OCI-LY7 (cell line): ENCODE results near the gene SCYGR3. TPM values are rescaled to one million over a fixed set of nuclear protein-coding genes. Genes with fewer than 3 reads are reported as not detected.

ENCODE experiments used
- BruUV-seq: library from RNA; stranded (reverse); fragments of 400-500 nt; replicated peaks from 2 replicates; lab custom pipeline; 2021; lab: Mats Ljungman, UMichigan
- CTCF ChIA-PET: fragments of 300-600 bp; sonication (Branson Sonifier 250); formaldehyde crosslinking; loops from one replicate; lab custom pipeline; 2022; ENCODE audit warnings: antibody characterized with exemption; ENCODE audit not compliant: unreplicated experiment; lab: Charles Lee
- POLR2A ChIA-PET: fragments of 300-600 bp; sonication (Branson Sonifier 250); formaldehyde crosslinking; loops from one replicate; lab custom pipeline; 2022; ENCODE audit warnings: antibody characterized with exemption; lab: Charles Lee
- DNase-seq: peaks from one replicate; pipeline ENCODE4 v3.0.0-alpha.2; 2015; ENCODE audit warnings: low spot score
- H2AFZ ChIP-seq: fragments of 200-600 bp; sonication (generic), shearing (Covaris generic); 2 replicates; pipeline ENCODE4 v1.6.1; 2014; ENCODE audit warnings: mild to moderate bottlenecking, antibody characterized with exemption, low read length, moderate library complexity
- H3K27ac ChIP-seq: fragments of 200-600 bp; sonication (generic); 2 replicates; pipeline ENCODE4 v1.5.1; 2014; ENCODE audit warnings: mixed run types, low read depth, mild to moderate bottlenecking, moderate library complexity, low read length, inconsistent platforms; ENCODE audit not compliant: poor library complexity, severe bottlenecking
- H3K36me3 ChIP-seq: fragments of 200-600 bp; sonication (generic); 2 replicates; pipeline ENCODE4 v1.6.1; 2014; ENCODE audit warnings: mild to moderate bottlenecking, antibody characterized with exemption, low read length, moderate library complexity, mixed read lengths; ENCODE audit not compliant: insufficient read depth
- H3K4me1 ChIP-seq: fragments of 200-600 bp; sonication (generic); 2 replicates; pipeline ENCODE4 v1.5.1; 2014; ENCODE audit warnings: mild to moderate bottlenecking, low read length; ENCODE audit not compliant: insufficient read depth, poor library complexity, severe bottlenecking
- H3K4me2 ChIP-seq: fragments of 200-600 bp; sonication (generic); 2 replicates; pipeline ENCODE4 v1.6.1; 2014; ENCODE audit warnings: mild to moderate bottlenecking, low read length
- H3K4me3 ChIP-seq: fragments of 200-600 bp; sonication (generic); 2 replicates; pipeline ENCODE4 v1.5.1; 2014; ENCODE audit warnings: mild to moderate bottlenecking, low read depth, low read length; ENCODE audit not compliant: poor library complexity, severe bottlenecking
- H3K79me2 ChIP-seq: fragments of 200-600 bp; sonication (generic); 2 replicates; pipeline ENCODE4 v1.6.1; 2016; ENCODE audit warnings: low read depth, mild to moderate bottlenecking, low read length, moderate library complexity, mixed read lengths; ENCODE audit not compliant: insufficient read depth
- H3K9me2 ChIP-seq: fragments of 200-600 bp; sonication (generic); 2 replicates; pipeline ENCODE4 v1.6.1; 2016; ENCODE audit warnings: mild to moderate bottlenecking, low read length, mixed read lengths; ENCODE audit not compliant: insufficient read depth
- H3K9me3 ChIP-seq: fragments of 200-600 bp; sonication (generic); 2 replicates; pipeline ENCODE4 v1.6.1; 2014; ENCODE audit warnings: mild to moderate bottlenecking, mixed run types, low read length, mixed read lengths
- H4K20me1 ChIP-seq: fragments of 200-600 bp; sonication (generic); 2 replicates; pipeline ENCODE4 v1.6.1; 2014; ENCODE audit warnings: mild to moderate bottlenecking, antibody characterized with exemption, low read length, moderate library complexity, mixed read lengths; ENCODE audit not compliant: insufficient read depth
- EZH2phosphoT487 ChIP-seq: fragments of 200-600 bp; sonication (generic); IDR thresholded peaks from 2 replicates; pipeline ENCODE4 v1.6.1; 2018; ENCODE audit warnings: low read depth, borderline replicate concordance, mild to moderate bottlenecking, mixed run types, antibody characterized with exemption, low read length, moderate library complexity, mixed read lengths
- intact Hi-C: fragments of 100-400 bp; cut with micrococcal nuclease; formaldehyde crosslinking; loops from one replicate; pipeline ENCODE4 v1.10.0; 2022; ENCODE audit not compliant: unreplicated experiment
- total RNA-seq, 2 experiments: library from RNA; depleted of rRNA in 1 of 2; stranded (reverse); fragments of >200 nt in 1 of 2; shearing (Covaris generic) in 1 of 2; gene quantifications; 2 replicates each; pipeline ENCODE4 v1.2.3, GENCODE V29; 2014 to 2022
- TF ChIP-seq, protein P1 (sequence below): fragments of 200-600 bp; sonication (generic); conservative IDR thresholded peaks from 2 replicates; pipeline ENCODE4 v1.5.1; 2014; ENCODE audit warnings: mild to moderate bottlenecking, antibody characterized with exemption, low read length, moderate library complexity, mixed read lengths

The SCYGR3 gene
- total RNA-seq, 2 experiments from 2014 or later, result not detected

DNA sequence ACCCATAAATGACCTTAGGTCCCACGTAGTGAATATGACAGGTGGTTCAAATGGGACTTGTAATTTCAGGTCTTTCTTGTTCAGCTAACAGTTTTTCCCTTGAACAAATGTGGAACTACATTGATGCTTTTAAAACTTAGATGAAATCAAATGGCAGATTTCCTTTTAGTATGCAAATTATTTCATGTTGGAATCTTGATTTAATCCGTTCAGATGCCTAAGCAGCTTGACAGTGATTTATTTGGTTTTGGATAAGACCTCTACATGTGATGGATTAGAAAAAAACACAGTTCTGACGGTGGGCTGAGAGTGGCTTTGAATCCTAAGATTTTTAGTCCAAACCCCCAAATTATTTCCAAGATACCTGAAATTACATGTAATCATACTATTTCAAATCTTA lies 19.6 kb upstream of the SCYGR3 start:
- POLR2A ChIA-PET, result interaction anchor here (1.0 kb wide), 2 partner anchors 24 to 611 kb away, joined by 3 to 6 read pairs; no protein-coding TSS in a partner anchor
- Histone ChIP-seq H4K20me1 (no peaks in the 10 kb centered on the region), H3K9me2 (no peaks in the 10 kb centered on the region), H3K27ac (no peak overlapping the region), H3K9me3 (no peaks in the 10 kb centered on the region), H3K4me1 (no peaks in the 10 kb centered on the region), H3K79me2 (no peaks in the 10 kb centered on the region), H3K36me3 (no peaks in the 10 kb centered on the region), H3K4me2 (no peak overlapping the region), H2AFZ (no peak overlapping the region), H3K4me3 (no peak overlapping the region)
- CTCF ChIA-PET, result no interaction called here
- BruUV-seq, result no TSS peak
- intact Hi-C loops, result no loop called here
- DNase-seq, result no peak
- no peak for TF ChIP-seq EZH2phosphoT487
- TF ChIP-seq, protein P1, sequence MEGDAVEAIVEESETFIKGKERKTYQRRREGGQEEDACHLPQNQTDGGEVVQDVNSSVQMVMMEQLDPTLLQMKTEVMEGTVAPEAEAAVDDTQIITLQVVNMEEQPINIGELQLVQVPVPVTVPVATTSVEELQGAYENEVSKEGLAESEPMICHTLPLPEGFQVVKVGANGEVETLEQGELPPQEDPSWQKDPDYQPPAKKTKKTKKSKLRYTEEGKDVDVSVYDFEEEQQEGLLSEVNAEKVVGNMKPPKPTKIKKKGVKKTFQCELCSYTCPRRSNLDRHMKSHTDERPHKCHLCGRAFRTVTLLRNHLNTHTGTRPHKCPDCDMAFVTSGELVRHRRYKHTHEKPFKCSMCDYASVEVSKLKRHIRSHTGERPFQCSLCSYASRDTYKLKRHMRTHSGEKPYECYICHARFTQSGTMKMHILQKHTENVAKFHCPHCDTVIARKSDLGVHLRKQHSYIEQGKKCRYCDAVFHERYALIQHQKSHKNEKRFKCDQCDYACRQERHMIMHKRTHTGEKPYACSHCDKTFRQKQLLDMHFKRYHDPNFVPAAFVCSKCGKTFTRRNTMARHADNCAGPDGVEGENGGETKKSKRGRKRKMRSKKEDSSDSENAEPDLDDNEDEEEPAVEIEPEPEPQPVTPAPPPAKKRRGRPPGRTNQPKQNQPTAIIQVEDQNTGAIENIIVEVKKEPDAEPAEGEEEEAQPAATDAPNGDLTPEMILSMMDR, result no peak

DNA sequence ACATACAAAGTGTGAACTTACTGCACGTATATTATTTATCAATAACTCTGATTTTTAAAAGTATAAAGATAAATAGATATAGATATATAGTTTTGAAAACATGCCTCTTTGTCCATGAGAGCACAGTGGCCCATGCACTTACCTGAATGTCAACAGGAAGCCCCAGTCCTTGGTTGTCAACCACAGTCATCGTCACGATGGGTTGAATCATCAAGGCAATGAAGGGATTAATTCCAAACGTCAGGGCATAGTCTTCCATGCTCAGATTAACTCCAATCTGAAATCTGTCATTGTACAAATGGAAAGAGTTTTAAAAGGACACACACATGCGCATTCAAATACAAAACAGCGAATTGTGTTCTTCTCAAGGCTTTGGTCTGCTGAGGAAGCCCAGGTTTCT lies 18.2 kb upstream of the SCYGR3 start:
- Histone ChIP-seq H3K4me3 (no peak overlapping the region), H3K4me2 (no peak overlapping the region), H3K79me2 (no peaks in the 10 kb centered on the region), H4K20me1 (no peaks in the 10 kb centered on the region), H3K4me1 (no peaks in the 10 kb centered on the region), H2AFZ (no peak overlapping the region), H3K36me3 (no peaks in the 10 kb centered on the region), H3K9me3 (no peaks in the 10 kb centered on the region), H3K9me2 (no peaks in the 10 kb centered on the region), H3K27ac (no peak overlapping the region)
- CTCF ChIA-PET, result no interaction called here
- no TSS peak for BruUV-seq
- no peak for DNase-seq
- TF ChIP-seq EZH2phosphoT487, result no peak
- TF ChIP-seq, protein P1, result no peak
- POLR2A ChIA-PET, result interaction anchor here (1.0 kb wide), 1 partner anchor 187 kb away, joined by 3 read pairs; no protein-coding TSS in a partner anchor
- intact Hi-C loops, result no loop called here

DNA sequence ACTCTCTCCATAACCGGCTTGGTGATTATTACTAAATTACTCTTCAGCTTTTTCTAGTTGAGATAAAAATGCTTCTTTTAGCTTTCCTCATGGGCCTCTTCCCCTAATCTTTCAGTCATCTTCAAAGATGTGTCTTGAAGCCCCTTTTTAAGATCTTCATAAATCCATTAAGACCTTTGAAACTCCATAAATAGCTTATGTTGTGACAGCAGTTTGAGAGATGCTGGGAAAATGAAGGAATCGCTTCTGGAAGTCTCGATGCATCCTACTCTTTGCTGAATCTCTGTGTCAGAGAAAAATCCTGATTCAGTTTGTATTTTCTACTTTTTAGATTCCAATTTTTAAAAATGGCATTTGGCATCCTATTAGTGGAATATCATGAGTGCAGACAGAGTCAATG lies 15.7 kb upstream of the SCYGR3 start:
- H3K36me3 ChIP-seq, result no peaks in the 10 kb centered on the region
- H3K4me1 ChIP-seq, result no peaks in the 10 kb centered on the region
- intact Hi-C loops, result no loop called here
- BruUV-seq, result no TSS peak
- CTCF ChIA-PET, result no interaction called here
- H3K9me3 ChIP-seq, result no peaks in the 10 kb centered on the region
- POLR2A ChIA-PET, result no interaction called here
- DNase-seq, result no peak
- H3K4me2 ChIP-seq, result no peak overlapping the region
- no peaks in the 10 kb centered on the region for H3K79me2 ChIP-seq
- no peak overlapping the region for H3K4me3 ChIP-seq
- no peaks in the 10 kb centered on the region for H4K20me1 ChIP-seq
- no peak overlapping the region for H2AFZ ChIP-seq
- H3K27ac ChIP-seq, result no peak overlapping the region
- no peak for TF ChIP-seq EZH2phosphoT487
- TF ChIP-seq, protein P1, result no peak
- H3K9me2 ChIP-seq, result no peaks in the 10 kb centered on the region
